GM12872 (cell line): ENCODE measurements around the gene ROR1.

ENCODE experiments used
- TF ChIP-seq, protein P1 (sequence below): IDR thresholded peaks from 3 replicates; pipeline ENCODE4 v1.5.1; 2011; ENCODE audit warnings: low read depth, mild to moderate bottlenecking, low read length, moderate library complexity; ENCODE audit not compliant: insufficient read depth

Gene ROR1

DNA sequence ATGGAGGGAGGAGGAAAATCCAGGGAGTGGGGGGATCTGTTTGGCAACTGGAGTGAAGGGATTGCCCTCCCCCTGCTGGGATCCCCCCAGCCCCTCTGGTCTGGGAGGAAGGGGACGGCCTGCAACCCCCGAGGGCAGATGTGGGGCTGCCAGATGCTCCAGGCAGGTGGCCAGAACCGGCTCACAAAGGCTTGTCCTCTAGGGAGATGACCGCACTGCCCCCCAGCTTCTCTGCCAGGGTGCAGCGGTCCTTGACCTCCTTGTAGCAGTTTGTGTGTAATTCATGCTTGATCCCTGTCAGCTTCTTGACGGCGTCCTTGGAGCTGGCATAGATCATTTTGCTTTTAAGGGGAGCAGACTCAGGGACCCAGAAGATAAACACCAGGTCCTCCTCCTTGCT is 69.2 kb downstream of the ROR1 start:
- TF ChIP-seq, protein P1, sequence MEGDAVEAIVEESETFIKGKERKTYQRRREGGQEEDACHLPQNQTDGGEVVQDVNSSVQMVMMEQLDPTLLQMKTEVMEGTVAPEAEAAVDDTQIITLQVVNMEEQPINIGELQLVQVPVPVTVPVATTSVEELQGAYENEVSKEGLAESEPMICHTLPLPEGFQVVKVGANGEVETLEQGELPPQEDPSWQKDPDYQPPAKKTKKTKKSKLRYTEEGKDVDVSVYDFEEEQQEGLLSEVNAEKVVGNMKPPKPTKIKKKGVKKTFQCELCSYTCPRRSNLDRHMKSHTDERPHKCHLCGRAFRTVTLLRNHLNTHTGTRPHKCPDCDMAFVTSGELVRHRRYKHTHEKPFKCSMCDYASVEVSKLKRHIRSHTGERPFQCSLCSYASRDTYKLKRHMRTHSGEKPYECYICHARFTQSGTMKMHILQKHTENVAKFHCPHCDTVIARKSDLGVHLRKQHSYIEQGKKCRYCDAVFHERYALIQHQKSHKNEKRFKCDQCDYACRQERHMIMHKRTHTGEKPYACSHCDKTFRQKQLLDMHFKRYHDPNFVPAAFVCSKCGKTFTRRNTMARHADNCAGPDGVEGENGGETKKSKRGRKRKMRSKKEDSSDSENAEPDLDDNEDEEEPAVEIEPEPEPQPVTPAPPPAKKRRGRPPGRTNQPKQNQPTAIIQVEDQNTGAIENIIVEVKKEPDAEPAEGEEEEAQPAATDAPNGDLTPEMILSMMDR = no peak

DNA sequence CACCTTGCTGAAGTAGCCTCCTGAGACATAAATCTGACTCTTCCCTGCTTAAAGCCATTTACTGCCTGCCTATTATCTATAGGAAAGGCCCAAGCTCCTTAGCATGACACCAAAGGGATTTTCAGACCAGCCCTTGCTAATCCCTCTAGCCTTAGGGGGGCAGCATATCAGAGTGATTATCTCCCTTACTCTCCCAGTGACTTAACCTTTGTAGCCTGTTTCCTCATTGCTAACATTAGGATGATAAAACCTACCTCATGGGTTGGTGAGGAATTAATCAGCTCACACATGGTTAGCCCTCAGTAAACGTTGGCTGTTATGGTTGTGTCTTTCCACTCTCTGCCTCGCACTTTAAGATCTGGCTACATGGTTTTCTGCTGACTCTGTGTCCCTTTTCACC is 70.1 kb downstream of the ROR1 start:
- TF ChIP-seq, protein P1 = no peak

DNA sequence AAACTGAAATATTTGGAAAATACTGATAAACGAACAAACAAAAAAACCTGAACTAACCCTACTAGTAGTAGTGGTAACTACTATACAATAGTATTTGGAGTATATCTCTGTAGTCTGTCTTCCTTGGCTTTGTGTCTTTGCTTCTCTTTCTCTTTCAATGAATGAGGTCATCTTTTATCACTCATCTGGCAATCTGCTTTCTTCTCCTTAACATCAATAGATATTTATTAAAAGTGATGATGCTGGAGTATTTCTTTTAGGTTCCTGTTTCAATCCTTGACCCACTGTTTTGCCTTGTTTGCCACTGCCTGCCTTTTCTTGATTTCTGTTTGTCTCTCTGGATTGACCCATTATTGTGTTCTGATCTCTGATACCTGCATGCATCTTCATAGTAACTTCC is 71.5 kb downstream of the ROR1 start:
- TF ChIP-seq, protein P1 = no peak

DNA sequence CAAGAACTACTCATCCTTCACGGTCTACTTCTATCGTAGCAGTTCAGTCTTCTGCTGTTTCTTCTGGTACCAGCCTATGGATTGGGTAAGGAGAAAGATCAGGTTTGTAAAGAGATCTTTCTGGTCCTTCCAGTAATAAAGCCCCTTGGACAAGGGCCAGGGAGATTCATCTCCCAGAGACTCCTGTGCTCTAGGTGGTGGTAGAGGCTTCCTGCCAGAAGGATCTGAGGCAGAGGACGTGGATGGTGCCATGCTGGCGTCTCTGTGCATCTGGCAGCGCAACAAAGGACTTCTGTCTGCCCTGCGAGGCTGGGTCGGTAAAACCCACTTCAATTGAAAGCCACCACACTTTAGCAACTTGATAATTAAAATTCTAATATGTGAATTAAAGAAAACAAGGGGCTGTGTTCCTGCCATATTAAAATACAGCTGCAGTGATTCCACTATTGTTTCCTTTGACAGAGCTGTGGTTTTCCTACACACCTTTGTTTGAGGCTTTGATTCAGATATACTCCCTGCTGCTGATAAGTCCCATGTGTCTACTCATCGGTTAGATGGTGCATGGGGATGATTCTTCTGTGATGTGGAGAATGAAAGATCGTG is 73.6 kb downstream of the ROR1 start:
- TF ChIP-seq, protein P1 = no peak

DNA sequence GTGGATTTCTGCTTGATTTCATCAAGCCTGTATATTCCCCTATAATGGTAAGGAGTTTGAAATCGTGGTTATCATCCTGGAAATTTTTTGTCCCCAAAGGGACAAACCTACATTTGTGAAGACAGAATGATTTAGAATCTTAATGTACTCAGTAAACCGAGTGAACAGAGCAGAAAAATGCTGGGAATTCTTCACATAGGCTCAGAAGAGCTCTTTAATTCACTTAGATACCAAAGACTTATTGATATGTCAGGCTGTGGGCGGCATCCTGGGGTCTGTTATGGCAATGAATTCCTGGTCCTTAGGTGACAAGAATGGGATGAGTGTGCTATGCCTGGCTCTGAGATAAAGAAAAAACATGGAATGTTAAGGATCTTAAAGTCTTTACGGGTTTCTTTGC is 74.9 kb downstream of the ROR1 start:
- TF ChIP-seq, protein P1 = no peak

DNA sequence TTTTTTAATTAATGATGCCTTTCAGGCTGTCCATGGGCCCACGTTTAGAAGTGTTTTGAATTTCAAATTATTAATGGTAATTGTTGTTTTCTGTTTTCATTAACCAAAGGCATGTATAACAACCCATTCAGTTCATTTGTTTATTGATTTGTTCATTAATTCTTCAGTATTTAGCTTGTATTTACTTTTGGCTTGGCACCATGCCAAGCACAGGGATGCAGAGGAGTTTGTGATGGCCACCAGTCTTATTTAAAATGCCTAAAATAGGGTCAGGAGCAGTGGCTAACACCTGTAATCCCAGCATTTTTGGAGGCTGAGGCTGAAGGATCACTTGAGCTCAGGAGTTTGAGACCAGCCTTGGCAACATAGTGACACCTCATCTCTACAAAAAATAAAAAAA is 75.3 kb downstream of the ROR1 start:
- TF ChIP-seq, protein P1 = no peak

DNA sequence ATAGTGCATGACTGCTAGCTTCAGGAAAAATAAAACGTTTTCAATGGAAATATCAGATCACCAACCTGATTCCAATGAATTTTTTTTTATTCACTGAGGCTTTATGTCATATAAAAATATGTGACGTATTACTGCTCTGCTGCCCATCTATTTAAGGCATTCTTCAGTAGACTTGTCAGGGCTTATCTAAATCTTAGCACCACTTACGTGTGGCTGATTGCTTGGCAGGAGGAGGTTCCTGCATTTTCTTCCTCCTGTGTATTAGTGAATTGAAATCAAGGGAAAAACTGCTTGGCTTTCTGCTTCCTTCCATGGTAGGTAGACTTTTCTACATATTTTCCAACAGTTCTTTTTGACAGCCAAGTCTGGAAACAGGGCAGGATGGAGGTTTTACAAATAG is 80.3 kb downstream of the ROR1 start:
- TF ChIP-seq, protein P1 = no peak
